HCEC 1CT (cell line): Measurements from ENCODE around the gene TEAD1.

Experiments
- DNase-seq: peaks from one replicate; pipeline ENCODE4 v3.0.0-alpha.2; 2017

The TEAD1 gene

GRCh38 chr11:12715131-12715530 is 40.9 kb downstream of the TEAD1 start:
- no peak for DNase-seq

DNA sequence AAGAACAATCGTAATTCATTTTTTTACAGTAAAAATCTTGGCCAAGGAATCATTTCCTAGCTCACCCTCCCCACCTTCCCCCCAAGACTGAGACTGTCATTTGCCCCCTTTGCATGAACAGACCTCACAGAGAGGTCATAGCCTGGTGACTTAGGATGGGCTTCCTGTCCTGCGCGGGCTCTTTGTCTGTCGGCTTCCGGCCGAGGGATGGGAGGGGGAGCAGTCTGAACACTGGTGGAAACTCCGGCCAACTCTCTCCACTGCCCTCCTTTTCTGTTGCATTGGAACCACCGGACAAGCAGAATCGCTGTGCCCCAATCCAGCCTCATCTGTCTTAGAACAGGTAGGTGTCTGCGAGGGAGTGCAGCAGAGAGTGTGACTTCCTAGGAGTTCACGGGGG is 41.7 kb downstream of the TEAD1 start:
- no peak for DNase-seq

- no peak for DNase-seq
These were observed 42.6 kb downstream of the TEAD1 start for GRCh38 chr11:12716816-12717215.

GRCh38 chr11:12717851-12718291 is 43.6 kb downstream of the TEAD1 start:
- DNase-seq: no peak

DNA sequence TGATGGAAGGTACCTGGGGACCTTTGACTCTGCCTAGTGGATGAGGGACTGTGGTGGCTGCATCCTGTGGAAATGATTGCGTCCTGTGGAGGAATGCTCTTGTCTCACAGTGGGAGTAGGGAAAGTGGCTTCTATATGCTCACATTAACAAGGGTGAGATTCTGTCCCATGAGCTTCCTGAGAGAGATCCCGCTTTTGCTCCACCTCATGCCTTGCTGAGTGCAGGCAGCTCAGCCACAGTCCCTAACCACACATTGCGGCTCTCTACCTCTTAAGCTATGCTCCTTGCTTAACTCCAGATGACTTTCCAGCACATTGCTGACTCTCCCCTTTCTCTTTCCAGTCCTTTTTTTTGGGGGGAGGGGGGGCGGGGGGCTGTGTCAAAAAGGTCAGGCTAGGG is 45.0 kb downstream of the TEAD1 start:
- no peak for DNase-seq

- DNase-seq: no peak
These were observed 47.8 kb downstream of the TEAD1 start for GRCh38 chr11:12721816-12722604.

GRCh38 chr11:12723421-12724300 is 49.4 kb downstream of the TEAD1 start:
- peak; percentile 34 for DNase-seq

DNA sequence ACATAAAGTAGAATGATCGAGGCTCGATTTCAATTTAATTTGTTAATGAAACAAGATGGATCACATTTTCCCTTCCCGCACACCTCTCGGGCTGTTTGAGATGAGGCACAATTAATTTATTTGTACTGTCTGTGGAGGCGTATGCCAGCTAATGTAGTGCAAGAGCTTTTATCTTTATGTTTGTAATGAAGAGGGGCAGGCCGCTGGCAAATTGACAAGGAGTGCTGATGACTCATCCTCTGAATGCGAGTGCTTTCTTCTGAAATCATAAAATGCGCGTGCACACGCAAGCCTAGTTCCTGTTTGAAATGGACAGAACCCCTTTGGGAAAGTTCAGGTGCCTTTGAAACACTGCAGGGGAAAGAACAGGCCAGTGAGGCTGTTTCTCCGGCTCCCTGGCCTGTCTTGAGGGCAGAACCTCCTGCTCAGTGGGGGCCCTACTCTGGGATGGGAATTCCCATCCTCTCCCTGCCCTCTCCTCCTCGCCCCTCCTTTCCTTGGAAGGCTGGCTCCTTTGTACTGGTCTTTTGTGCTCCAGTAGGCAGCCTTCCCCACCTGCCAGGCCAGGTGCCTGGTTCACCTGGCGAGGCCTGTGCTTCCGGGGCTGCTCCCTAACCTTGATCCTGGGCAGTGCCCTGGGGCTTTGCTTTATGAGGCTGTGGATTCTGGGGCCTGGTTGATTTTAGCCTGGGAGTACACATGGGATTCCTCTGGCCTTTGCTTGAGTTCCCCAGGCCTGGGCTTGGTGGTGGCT is 50.3 kb downstream of the TEAD1 start:
- DNase-seq: peak; percentile 86

DNA sequence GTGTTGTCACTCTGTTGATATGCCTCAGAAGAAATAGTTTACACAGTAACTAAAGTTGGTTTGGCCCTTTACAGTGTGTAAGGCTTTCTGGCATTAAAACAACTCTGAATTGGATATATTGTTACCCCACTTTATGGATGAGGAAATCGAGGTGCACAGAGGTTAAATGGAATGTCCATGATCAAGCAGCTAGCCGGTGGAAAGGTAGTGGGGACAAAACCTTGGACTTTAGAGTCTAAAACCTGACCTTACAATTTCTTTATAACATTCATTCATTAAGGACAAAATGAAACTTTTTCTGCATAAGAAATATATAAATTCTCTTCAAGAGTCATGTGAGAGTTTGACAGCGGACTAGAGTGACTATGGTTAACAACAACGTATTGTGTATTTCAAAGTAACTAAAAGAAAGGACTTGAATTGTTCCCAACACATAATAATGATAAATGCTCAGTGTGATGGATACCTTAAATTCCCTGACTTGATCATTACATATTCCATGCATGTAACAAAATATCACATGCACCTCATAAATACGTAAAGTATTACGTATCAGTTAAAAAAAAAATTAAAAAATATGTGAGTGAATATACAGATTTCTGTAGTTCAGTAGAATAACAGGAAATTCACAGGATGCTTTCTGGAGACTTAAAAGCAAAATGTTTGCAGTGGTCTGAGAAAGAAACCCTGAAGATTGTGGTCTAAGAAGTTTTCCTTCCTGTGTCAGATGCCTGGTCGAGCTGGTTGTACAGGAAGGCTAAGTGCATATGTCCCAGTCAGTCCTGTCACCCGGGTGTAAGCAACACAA is 51.0 kb downstream of the TEAD1 start:
- DNase-seq: no peak

GRCh38 chr11:12725863-12726682 is 51.9 kb downstream of the TEAD1 start:
- peak; percentile 49 for DNase-seq

GRCh38 chr11:12727563-12728211 is 53.5 kb downstream of the TEAD1 start:
- DNase-seq: no peak

GRCh38 chr11:12728417-12728816 is 54.2 kb downstream of the TEAD1 start:
- no peak for DNase-seq

- DNase-seq: no peak
These were observed 55.7 kb downstream of the TEAD1 start for GRCh38 chr11:12729941-12730340.

DNA sequence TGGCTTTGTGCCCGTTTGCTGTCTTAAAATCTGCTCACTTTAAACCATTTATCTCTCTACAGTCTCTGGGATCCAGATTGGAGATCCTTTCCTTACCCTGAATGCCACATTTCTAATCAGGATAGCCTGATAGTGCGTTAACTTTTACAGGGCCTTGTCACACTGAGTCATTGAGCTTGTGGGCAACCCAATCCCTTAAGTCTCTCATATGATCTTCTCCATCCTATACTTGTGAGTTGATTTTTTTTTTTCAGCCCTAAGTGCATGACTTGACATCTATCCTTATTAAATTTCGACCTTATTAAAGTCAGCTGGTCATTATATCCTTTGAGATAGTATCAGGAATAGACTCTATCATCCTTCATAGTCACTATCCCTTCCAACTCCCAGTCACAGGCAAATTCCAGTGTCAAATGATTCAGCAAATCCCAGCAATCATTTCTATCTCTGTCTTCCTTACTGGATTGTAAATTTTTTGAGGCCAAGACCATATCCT is 57.7 kb downstream of the TEAD1 start:
- peak; percentile 65 for DNase-seq

- no peak for DNase-seq
These were observed 58.9 kb downstream of the TEAD1 start for GRCh38 chr11:12733091-12733490.

- no peak for DNase-seq
These were observed 60.4 kb downstream of the TEAD1 start for GRCh38 chr11:12734625-12735024.

DNA sequence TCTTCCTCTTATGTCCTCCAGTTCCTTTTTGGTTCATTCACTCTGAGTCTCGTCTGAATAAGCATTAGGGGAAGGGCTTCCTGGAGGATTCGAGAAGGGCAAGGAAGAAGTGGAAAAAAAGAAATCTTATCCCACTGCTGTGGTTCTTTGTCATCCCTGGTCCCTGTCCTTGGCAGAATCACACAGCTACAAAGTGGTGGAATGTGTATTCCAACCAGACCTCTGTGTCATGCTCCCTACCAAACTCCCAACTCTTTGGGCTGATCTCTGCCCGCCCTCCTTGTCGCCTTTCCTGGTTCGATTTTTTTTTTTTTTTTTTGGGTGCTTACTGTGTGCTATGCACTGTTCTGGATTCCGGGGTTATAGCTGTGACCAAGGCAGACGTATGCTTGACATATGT is 61.0 kb downstream of the TEAD1 start:
- no peak for DNase-seq

DNA sequence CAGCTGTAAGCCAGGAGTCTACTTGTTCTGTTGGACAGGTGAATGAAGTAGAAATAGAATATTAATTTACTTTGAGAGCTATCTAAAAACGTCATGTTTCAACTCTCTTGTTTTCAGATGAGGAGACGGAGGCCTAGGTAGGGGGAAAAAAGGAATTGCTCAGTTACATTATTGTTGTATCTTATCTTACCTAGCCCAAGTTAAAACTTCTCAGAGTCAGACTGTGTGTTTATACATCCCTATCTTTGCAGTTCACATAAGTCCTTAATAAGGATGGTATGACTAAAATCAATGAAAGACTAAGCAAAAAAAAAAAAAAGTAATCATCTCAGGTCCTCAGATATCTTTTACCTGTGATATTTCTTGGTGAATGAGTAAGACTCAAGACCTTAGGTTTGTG is 62.8 kb downstream of the TEAD1 start:
- DNase-seq: no peak

GRCh38 chr11:12741671-12742216 is 67.5 kb downstream of the TEAD1 start:
- no peak for DNase-seq

- no peak for DNase-seq
These were observed 69.7 kb downstream of the TEAD1 start for GRCh38 chr11:12743834-12744449.
